Keratinocyte (primary cell): Measurements from ENCODE around the gene TIAM2. TPM values are rescaled to one million over a fixed set of nuclear protein-coding genes. Genes with fewer than 3 reads are reported as not detected.

ENCODE experiments used
- DNase-seq: peaks from one replicate; pipeline ENCODE4 v3.0.0-alpha.2; 2011; ENCODE audit warnings: low read depth, missing footprints, low spot score
- FAIRE-seq: peaks from 2 replicates; lab custom pipeline; 2011; peaks lifted over from hg19 to GRCh38; lab: Jason Lieb, UNC
- H2AFZ ChIP-seq: 2 replicates; pipeline ENCODE4 v1.6.0; 2012; ENCODE audit warnings: low read length, control low read depth, inconsistent platforms; ENCODE audit not compliant: control insufficient read depth
- H3K27ac ChIP-seq: 2 replicates; pipeline ENCODE4 v1.5.1; 2011; ENCODE audit warnings: low read length; ENCODE audit not compliant: control insufficient read depth, insufficient read depth
- H3K27me3 ChIP-seq: 3 replicates; pipeline ENCODE4 v1.6.0; 2011; ENCODE audit warnings: low read length; ENCODE audit not compliant: control insufficient read depth, insufficient read depth; ENCODE audit errors: extremely low read depth
- H3K36me3 ChIP-seq, 2 experiments: 2 replicates in 1 of 2; 3 replicates in 1 of 2; pipeline ENCODE4 v1.5.1; 2011; ENCODE audit warnings: low read length in 2 of 2, mild to moderate bottlenecking in 1 of 2; ENCODE audit not compliant: control insufficient read depth in 2 of 2, insufficient read depth in 2 of 2; ENCODE audit errors: extremely low read depth in 1 of 2
- H3K4me1 ChIP-seq: 3 replicates; pipeline ENCODE4 v1.5.1; 2011; ENCODE audit warnings: low read length; ENCODE audit not compliant: control insufficient read depth, insufficient read depth; ENCODE audit errors: extremely low read depth
- H3K4me2 ChIP-seq: 3 replicates; pipeline ENCODE4 v1.6.0; 2011; ENCODE audit warnings: low read depth, low read length; ENCODE audit not compliant: control insufficient read depth, insufficient read depth; ENCODE audit errors: extremely low read depth
- H3K4me3 ChIP-seq, 3 experiments: fragments of 200-600 bp in 1 of 3; sonication (generic) in 1 of 3; 2 replicates in 2 of 3; 3 replicates in 1 of 3; pipeline ENCODE4 v1.5.1; 2011 to 2016; ENCODE audit warnings: low read length in 3 of 3, mild to moderate bottlenecking in 3 of 3, control low read depth in 2 of 3, inconsistent platforms in 1 of 3, low read depth in 1 of 3, mixed read lengths in 1 of 3, mixed run types in 1 of 3, moderate library complexity in 1 of 3; ENCODE audit not compliant: control insufficient read depth in 2 of 3, insufficient read depth in 2 of 3; ENCODE audit errors: extremely low read depth in 1 of 3
- H3K79me2 ChIP-seq: 2 replicates; pipeline ENCODE4 v1.6.0; 2012; ENCODE audit warnings: low read length; ENCODE audit not compliant: control insufficient read depth, insufficient read depth
- H3K9ac ChIP-seq: 3 replicates; pipeline ENCODE4 v1.6.0; 2011; ENCODE audit warnings: low read length; ENCODE audit not compliant: control insufficient read depth, insufficient read depth; ENCODE audit errors: extremely low read depth
- H3K9me1 ChIP-seq: 3 replicates; pipeline ENCODE4 v1.6.0; 2011; ENCODE audit warnings: low read length; ENCODE audit not compliant: control insufficient read depth, insufficient read depth; ENCODE audit errors: extremely low read depth
- H3K9me3 ChIP-seq: 2 replicates; pipeline ENCODE4 v1.5.1; 2012; ENCODE audit warnings: low read depth, low read length; ENCODE audit not compliant: control insufficient read depth
- H4K20me1 ChIP-seq: 3 replicates; pipeline ENCODE4 v1.6.0; 2011; ENCODE audit warnings: low read length; ENCODE audit not compliant: control insufficient read depth, insufficient read depth; ENCODE audit errors: extremely low read depth
- EZH2 ChIP-seq: IDR thresholded peaks from one replicate; pipeline ENCODE4 v1.6.1; 2012; ENCODE audit warnings: inconsistent platforms, mild to moderate bottlenecking, low read length, moderate library complexity
- dilution Hi-C: fragments of 300-500 bp; cut with MboI; formaldehyde crosslinking; loops from one replicate; pipeline ENCODE4 v1.7.0; 2020; ENCODE audit warnings: low sequenced_read_pairs; ENCODE audit not compliant: extremely low pct_ligation_motif_present
- polyA plus RNA-seq, 5 experiments: library from polyadenylated mRNA; depleted of rRNA in 3 of 5; stranded (reverse) in 3 of 5; stranded (forward) in 1 of 5; unstranded in 1 of 5; fragments of >200 nt; gene quantifications; 1 replicate in 1 of 5; 2 replicates in 3 of 5; 3 replicates in 1 of 5; pipeline versions ENCODE4 v1.2.1 to v1.2.3, GENCODE V29; 2011 to 2012; ENCODE audit warnings: missing spikeins in 2 of 5, low read depth in 1 of 5, low replicate concordance in 1 of 5
- TF ChIP-seq, protein P1 (sequence below), 3 experiments: IDR thresholded peaks in 1 of 3; conservative IDR thresholded peaks in 1 of 3; optimal IDR thresholded peaks in 1 of 3; 2 replicates in 2 of 3; 3 replicates in 1 of 3; pipeline versions ENCODE3 to v1.5.1; 2011; ENCODE audit warnings: low read length in 3 of 3, mild to moderate bottlenecking in 3 of 3, moderate library complexity in 2 of 3, control low read depth in 1 of 3, inconsistent platforms in 1 of 3; ENCODE audit not compliant: insufficient read depth in 2 of 3; ENCODE audit errors: extremely low read depth in 1 of 3

Gene TIAM2
- polyA plus RNA-seq, 1 donor (not counting 4 experiments of a cell fraction or from before 2014, with no cell fraction given) = 4.0 TPM

DNA sequence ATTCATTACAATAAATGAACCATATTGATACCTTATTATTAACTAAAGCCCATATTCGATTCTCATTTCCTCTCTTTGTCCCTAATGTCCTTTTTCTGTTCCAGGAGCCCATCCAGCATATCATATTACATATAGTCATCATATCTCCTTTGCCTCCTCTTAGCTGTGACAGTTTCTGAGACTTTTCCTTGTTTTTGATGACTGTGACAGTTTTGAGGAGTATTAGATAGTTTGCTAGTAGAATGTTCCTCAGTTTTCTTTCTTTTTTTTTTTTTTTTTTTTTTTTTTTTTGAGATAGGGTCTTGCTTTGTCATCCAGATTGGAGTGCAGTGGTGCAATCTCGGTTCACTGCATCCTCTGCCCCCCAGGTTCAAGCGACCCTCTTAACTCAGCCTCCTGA, 61.6 kb downstream of the TIAM2 start:
- no peaks in the 10 kb centered on the region for H3K27me3 ChIP-seq
- H3K27ac ChIP-seq = no peak overlapping the region
- H3K4me2 ChIP-seq = no peak overlapping the region
- FAIRE-seq = no peak
- no peaks in the 10 kb centered on the region for H3K36me3 ChIP-seq
- DNase-seq = no peak
- dilution Hi-C loops = no loop called here
- no peaks in the 10 kb centered on the region for H4K20me1 ChIP-seq
- H3K79me2 ChIP-seq = no peaks in the 10 kb centered on the region
- no peaks in the 10 kb centered on the region for H3K9me1 ChIP-seq
- no peak for TF ChIP-seq EZH2
- TF ChIP-seq, protein P1, sequence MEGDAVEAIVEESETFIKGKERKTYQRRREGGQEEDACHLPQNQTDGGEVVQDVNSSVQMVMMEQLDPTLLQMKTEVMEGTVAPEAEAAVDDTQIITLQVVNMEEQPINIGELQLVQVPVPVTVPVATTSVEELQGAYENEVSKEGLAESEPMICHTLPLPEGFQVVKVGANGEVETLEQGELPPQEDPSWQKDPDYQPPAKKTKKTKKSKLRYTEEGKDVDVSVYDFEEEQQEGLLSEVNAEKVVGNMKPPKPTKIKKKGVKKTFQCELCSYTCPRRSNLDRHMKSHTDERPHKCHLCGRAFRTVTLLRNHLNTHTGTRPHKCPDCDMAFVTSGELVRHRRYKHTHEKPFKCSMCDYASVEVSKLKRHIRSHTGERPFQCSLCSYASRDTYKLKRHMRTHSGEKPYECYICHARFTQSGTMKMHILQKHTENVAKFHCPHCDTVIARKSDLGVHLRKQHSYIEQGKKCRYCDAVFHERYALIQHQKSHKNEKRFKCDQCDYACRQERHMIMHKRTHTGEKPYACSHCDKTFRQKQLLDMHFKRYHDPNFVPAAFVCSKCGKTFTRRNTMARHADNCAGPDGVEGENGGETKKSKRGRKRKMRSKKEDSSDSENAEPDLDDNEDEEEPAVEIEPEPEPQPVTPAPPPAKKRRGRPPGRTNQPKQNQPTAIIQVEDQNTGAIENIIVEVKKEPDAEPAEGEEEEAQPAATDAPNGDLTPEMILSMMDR (optimal IDR thresholded peaks at IDR 0.05 in 1 of 3, IDR thresholded peaks at IDR 0.05 in 1 of 3, conservative IDR thresholded peaks at IDR 0.05 in 1 of 3; ENCODE audit: extremely low read depth in 1 of 3, insufficient read depth in 2 of 3, low read length in 3 of 3) = no peak
- H3K4me3 ChIP-seq = no peak overlapping the region
- H3K9me3 ChIP-seq = no peaks in the 10 kb centered on the region
- no peaks in the 10 kb centered on the region for H3K4me1 ChIP-seq
- H2AFZ ChIP-seq = no peak overlapping the region
- H3K9ac ChIP-seq = no peak overlapping the region

DNA sequence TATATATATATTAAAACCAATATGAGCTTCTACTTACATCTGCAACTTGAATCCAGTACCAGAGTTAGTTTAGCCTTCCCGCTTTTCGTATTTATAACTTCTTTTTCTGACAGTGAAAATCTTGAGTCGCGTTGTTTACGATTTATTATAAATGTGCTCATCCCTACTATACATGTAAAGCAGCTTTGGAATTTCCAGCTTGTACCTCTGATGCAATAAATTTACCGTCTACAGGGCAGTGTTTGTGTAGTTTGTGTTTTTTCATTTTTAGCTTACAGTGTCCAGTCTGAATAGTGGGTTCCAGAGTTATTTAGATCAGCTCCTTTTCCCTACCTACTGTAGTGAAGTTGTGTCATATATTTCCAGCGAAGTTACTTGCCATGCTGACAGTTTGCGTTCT, 66.3 kb downstream of the TIAM2 start:
- TF ChIP-seq, protein P1 (optimal IDR thresholded peaks at IDR 0.05 in 1 of 3, IDR thresholded peaks at IDR 0.05 in 1 of 3, conservative IDR thresholded peaks at IDR 0.05 in 1 of 3; ENCODE audit: extremely low read depth in 1 of 3, insufficient read depth in 2 of 3, low read length in 3 of 3) = no peak
- TF ChIP-seq EZH2 = no peak
- no peaks in the 10 kb centered on the region for H3K79me2 ChIP-seq
- H3K4me3 ChIP-seq = no peak overlapping the region
- no peaks in the 10 kb centered on the region for H3K27me3 ChIP-seq
- no peaks in the 10 kb centered on the region for H4K20me1 ChIP-seq
- H3K4me1 ChIP-seq = peaks cover 7% of the 10 kb centered on the region
- H3K9ac ChIP-seq = no peak overlapping the region
- no peaks in the 10 kb centered on the region for H3K9me3 ChIP-seq
- dilution Hi-C loops = no loop called here
- FAIRE-seq (no peak), DNase-seq (no peak)
- no peaks in the 10 kb centered on the region for H3K9me1 ChIP-seq
- H3K36me3 ChIP-seq = no peaks in the 10 kb centered on the region
- no peak overlapping the region for H2AFZ ChIP-seq
- no peak overlapping the region for H3K4me2 ChIP-seq
- no peak overlapping the region for H3K27ac ChIP-seq
